ENCODE measurements around the gene KRT6C.

DNA sequence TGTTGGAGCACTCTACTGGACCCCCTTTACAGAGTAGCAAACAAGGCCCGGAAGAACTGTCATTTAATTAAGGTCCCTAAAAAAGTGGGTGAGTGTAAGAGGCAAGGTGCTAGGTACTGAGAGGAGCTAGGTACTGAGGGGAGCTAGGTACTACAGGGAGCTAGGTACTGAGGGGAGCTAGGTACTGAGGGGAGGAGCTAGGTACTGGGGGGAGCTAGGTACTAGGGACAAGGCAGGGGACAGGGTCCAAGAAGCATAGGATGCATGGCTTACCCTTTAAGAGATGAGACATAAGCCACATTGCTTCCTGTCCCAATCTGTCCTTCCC, 41.7 kb upstream of the KRT6C start:
- TF ChIP-seq EP300 (IDR thresholded peaks at IDR 0.05; ENCODE audit: borderline replicate concordance) (no peak), NFIC (IDR thresholded peaks at IDR 0.05) (no peak)
